NCI-H2227 (cell line): ENCODE data around the gene CIDEB.
"Not testable (repeated sequence)": the region's sequence is repeated elsewhere in the genome, so short reads cannot be mapped to it uniquely, and the experiment has no call there.

Experiments
- DNase-seq: peaks from one replicate; lab custom pipeline; 2025; ENCODE audit not compliant: unreplicated experiment; lab: John Stamatoyannopoulos, UW

Gene CIDEB, protein sequence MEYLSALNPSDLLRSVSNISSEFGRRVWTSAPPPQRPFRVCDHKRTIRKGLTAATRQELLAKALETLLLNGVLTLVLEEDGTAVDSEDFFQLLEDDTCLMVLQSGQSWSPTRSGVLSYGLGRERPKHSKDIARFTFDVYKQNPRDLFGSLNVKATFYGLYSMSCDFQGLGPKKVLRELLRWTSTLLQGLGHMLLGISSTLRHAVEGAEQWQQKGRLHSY

DNA sequence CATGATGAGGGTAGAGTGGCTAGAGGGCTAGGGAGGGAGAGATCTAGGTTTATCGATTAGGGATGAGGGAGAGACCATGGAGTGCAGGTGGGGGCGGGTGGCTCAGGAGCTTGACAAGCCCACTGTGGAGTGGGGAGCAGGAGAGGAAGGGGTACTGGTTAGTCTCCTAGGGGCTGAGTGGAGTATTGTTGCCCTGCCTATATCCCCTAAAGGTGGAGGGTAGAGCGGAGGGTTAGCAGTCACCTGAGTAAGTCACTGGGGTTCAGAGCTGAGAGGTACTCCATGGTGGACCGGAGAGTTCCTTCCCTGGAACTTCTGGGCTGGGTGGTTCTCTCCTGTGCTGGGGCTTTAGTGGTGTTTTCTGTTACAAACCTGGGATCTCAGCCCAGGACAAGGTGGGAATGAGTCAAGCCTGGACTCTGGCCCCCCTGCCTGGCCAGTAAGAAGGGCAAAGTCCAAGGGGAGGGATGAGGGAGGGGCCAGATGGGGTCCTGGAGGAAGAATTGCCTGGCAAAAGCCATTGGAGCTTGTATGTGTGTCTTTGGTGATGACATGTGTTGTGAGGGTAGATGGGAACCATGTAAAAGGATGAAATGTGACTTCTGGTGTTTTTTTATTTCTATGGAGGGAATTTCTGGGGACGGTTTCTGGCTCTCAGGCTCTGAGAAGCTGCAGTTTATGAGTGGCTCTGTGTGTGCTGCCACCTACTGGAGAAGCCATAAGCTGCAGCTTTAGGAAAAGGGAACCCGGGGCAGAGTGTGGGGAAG is at the start of gene CIDEB:
Gene CIDEB (minus strand): TSS at position 403 of the 767 bp plus-strand sequence. CDS start 119 bp downstream, at position 284.
- DNase-seq, result peak; percentile 65

DNA sequence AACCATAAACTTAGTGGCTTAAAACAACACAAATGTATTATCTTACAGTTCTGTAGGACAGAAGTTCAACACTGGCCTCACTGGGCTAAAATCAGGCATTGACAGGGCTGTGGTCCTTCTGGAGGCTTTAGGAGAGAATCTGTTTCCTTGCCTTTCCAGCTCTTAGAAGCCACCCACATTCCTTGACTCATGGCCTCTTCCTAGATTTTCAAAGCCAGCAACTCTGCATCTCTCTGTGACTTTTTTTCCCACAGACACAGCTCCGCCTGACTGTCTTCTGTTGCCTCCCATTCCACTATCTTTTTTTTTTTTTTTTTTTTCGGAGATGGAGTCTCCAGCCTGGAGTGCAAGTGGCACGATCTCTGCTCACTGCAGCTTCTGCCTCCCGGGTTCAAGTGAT is 48.4 kb upstream of the CIDEB start:
- no peak for DNase-seq

DNA sequence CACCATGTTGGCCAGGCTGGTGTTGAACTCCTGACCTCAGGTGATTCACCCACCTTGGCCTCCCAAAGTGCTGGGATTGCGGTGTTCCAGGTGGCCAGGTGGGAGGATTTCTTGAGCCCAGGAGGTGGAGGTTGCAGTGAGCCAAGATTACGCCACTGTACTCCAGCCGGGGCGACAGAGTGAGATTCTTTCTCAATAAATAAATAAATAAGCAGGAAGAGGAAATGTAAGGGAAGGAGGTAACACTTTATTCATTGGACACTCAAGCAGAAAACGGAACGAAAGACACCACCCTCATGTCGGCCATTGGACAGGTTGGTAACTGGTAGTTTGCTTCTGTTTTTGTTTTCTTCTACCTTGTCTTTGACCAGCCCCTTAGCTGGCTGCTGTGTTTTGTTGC is 47.2 kb upstream of the CIDEB start:
- DNase-seq, result no peak

DNA sequence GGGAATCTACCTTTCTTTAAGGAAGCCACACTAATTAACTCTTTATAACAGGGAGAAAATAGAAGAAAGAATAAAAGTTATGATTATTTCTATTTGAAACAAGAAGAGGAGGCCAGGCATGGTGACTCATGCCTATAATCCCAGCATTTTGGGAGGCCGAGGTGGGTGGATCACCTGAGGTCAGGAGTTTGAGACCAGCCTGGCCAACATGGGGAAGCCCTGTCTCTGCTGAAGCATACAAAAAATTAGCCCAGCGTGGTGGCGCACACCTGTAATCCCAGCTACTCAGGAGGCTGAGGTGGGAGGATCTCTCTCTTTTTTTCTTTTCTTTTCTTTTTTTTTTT is 46.7 kb upstream of the CIDEB start:
- not testable (repeated sequence) for DNase-seq

DNA sequence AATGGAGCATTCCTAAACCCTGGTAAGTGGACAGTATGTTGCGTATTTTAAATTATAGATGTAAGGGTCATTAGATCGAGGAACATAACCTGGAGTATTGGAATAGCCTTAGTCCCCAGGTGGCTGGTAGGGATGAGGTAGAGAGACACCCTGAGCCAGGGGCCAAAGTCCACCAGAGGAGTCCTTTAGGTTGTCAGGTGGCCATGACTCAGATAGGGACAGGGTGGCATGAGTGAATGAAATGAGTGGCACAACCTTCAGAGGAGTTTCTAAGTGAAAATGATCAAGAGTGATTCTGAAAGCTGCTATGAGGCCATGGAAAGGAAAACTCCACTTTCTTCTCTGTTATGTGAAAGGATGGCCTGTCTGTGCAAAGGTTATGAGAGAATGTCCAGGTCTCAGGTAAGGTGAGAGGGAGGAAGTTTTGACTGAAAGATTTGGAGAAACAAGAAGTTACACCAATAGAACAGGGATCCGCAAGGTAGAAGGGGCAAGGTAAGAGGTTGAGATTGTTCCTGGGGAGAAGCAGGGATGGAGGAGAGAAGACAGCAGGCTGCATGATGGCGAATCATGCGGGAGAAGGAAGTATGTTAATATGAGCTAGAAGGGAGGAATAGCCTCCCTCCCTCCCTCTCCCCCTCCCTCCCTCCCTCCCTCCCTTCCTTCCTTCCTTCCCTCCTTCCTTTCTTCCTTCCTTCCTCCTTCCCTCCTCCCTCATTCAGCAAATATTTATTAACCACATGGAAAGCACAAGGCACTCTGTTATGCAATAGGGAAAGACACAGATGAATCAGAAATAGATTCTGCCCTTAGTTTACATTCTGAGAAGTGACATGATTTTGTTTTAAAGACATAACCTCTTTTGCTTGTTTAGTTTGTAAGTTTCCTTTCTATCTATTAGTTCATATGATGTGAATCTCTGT is 46.0 kb upstream of the CIDEB start:
- DNase-seq, result no peak

DNA sequence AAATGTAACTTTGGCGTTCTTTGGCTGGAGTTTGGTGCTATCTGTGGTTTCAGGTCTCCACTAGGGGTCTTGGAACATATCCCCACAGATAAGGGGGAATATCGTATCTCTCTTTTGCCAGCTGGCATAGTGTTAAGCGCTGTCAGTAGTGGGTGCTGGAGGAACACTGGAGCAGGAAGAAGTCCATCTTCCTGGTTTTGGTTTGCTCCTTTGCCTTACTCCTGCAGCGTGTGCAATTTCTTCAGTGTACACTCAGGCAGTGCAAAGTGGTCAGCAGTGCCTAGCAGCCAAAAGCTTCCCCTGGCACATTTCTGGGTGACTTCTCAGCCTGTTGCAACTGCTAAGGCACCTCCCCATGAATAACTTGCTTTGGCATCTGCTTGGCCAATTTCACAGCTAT is 43.7 kb upstream of the CIDEB start:
- DNase-seq, result peak; percentile 44

DNA sequence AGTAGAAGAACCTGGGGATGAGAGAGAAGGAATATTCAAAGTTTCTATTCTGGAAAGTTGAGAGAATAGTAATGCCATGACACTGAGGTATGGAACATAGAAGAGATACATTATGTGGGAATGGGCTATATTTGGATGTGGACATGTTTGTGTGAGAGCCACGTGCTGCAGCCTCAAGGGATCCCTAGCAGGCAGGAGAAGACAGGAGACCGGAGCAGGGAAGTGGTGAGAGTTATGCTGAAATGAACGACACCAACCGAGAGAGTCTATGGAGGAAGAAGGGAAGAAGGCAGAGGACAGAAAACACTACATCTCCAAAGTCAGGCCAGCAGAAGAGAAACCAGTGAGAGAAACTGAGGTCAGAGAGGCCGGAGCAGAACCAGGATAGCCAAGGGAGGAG is 42.0 kb upstream of the CIDEB start:
- no peak for DNase-seq

DNA sequence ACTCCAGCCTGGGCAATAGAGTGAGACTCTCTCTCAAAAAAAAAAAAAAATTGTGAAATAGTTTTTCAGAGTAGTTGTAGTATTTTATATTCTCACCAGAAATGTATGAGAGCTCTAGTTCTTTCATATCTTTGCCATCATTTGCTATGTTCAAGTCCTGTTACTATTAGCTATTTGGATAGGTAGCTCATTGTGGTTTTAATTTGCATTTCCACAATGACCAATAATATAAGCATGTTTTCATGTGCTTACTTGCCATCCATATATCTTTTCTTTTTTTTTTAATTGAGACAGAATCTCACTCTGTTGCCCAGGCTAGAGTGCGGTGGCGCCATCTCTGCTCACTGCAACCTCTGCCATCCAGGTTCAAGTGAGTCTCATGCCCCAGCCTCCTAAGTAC is 40.4 kb upstream of the CIDEB start:
- no peak for DNase-seq

DNA sequence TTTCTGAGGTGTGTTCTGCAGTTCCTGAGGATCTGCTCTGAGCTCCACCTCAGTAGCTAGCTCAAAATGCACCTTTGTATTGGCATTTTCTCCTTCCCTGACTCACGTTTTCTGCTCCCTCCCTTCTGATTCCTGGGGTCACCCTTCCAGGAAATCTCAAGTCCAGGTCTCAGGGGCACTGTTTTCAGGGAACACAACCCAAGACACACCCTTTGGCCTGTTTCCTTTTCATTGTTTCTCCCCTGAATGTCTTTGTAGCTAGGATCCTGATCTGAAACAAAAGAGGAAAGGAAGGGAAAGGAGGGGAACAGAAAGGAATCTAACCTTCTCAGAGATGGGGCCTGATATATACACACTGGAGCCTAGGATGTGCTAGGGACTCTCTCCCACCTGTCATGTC is 39.4 kb upstream of the CIDEB start:
- no peak for DNase-seq

DNA sequence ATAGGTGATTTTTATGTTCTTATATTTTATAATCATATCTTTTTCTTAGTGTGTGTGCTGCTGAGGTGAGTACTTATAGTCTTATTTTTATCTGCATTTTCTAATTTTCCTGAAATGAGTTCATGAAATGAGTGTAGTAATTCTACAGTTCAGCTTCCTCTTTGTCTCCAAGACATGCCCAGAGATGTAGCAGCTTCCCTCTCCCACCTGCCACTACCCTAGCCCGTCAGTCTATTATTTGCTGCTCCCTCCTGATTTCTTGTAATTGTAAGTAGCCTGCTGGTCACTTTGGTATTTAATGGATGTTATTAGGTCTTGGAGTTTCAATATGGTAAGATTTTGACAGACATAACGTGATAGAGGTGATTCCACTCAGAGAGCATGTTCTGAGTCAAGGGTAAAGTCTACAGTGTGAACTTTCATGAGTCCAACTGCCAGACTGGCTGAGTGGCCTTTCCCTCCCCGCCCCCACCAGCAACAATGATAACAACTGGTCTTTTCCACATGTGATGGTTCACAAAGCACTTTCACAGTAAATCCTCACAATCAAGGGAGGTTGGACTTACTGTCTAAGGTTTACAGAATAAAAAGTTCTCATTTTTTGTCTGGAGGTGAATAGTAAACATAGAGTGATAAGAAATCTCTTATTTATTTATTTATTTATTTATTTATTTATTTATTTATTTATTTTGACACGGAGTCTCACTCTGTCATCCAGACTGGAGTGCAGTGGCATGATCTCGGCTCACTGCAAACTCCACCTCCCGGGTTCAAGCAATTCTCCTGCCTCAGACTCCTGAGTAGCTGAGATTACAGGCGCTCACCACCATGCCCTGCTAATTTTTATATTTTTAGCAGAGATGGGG is 36.3 kb upstream of the CIDEB start:
- DNase-seq, result no peak

DNA sequence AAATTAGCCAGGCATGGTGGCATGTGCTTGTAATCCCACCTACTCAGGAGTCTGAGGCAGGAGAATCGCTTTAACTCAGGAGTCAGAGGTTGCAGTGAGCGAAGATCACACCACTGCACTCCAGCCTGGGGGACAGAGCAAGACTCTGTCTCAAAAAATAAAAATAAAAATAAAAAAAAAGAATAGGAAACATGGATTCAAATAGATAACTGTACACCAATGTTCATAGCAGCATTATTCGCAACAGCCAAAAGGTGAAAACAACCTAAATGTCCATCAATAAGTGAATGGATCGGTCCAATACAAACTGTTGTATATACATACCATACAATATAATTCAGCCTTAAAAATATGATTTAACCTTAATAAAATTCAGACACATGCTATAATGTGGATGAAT is 35.1 kb upstream of the CIDEB start:
- DNase-seq, result no peak

DNA sequence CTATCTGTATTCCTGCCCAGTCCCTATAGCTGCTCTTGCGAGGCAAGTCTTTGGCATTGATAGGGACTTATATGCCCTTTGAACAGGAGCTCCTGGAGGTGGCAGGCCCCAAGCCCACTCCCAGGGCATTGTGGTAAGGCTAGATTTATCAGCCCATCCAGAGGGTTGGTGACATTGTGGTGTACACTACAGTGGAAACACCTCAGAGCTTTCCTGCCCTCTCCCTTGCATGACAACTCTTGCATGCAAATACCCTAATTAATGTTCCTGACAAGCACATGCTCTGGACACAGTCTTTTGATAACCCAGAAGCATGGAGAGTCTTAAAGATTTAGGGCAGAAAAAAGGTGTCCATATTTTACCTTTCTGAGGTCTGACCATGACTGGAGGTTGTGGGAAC is 32.8 kb upstream of the CIDEB start:
- no peak for DNase-seq

DNA sequence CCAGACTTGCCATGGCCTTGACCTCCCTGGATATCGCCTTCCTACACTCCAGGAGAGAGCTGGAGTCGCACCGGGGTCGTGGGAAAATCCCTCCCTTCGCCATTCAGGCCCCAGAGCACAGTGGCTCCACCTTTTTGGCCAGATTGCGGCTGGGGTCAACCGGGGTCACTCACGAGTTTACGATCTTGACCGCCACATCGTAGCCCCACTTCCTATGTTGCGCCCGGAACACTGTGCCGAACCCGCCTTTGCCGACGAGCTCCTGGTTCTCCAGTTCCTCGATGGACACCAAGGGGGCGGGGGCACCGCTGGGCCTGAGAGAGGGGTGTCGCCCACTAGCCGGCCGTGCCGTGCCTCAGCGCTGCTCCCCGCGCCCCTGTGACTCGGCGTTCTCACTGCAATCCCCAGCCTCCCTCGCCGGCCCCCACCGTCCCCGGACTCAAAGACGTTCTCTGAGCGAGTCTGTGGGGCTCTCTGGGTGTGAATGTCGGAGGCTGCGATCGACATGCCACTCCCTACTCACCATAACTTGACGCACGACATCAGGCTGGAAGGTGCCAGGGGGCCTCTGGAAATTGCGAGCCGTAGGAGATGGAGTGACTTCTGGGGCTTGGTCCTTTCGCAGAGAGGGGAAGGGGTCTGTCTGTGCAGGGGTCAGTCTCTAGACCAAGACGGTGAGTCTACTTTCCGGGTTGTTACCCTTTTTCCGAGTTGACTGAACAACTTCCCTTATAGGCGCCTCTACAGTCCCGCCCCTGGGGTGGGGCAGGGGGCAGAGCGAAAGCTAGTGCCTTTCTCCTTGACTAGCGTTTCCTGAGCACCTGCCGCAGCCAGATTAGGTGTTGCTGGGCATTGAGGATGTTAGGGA is 31.7 kb upstream of the CIDEB start, which contains the start of gene RIPK3:
Gene RIPK3 (minus strand): TSS at position 708 of the 868 bp plus-strand sequence. CDS start 165 bp downstream, at position 543.
- no peak for DNase-seq

DNA sequence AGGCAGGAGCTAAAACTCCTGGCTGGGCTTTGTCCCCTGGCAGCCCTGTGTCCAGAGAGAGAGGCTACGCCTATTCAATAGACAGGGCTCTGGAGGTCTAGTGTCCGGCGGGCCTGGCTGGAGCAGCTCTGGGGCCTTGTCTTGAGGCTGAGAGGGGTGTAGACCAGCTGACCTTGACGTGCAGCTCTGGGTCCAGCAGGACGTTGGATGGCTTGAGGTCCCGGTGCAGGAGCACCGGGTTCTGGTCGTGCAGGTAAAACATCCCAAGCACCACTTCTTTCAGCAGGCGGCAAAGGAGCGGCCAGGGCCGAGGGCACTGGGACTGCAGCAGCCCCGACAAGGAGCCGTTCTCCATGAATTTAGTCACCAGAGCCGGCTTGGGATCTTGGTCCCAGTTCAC is 31.1 kb upstream of the CIDEB start:
- no peak for DNase-seq

DNA sequence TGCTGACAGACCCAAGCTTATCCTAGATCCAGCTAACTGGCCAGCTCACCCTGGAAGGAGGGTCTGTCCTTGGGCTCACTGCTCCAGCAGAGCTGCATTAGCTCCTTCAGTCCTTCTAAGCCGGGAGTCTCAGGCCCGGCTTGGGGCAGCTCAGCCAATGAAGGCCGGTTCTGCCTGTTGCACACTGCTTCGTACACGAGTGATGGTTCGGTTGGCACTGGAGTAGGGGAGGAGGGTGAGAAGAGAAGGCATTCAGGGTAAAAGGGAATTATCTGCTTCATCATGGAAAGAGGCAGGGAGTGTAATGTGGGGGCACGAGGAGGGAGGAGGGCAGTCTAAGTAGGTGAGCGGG is 30.0 kb upstream of the CIDEB start:
- DNase-seq, result no peak

DNA sequence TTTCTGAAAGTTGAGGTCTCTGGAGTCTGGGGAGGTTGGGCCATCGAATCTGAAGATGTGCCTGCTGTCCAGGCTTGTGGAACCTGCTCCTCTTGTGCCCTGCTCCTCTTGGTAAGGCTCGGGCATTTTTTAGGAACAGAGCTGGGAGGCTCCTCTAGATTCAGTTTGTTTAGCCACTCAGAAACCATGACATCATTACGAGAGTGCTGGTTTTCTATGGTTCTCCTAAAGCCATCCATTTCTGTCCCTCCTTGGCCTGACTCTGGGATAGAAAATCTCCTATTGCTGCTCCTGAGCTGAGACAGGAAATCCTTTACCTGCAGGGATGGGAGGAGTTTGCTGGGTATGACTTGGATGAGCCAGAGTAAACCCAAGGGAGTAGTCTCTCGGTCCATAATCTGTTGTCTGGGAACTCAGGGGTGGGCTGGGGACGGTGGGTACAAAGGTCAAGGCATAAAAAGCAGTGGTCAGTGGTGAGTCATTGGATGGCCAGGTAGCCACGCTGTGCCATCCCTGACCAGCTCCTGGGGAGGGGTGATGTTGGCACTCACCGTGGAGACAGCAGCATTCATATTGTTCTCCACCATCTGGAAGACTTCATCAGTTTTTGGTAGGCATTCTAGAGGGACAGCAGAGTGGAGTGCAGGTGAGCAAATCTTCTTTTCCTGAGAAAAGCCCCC is 29.5 kb upstream of the CIDEB start:
- no peak for DNase-seq

DNA sequence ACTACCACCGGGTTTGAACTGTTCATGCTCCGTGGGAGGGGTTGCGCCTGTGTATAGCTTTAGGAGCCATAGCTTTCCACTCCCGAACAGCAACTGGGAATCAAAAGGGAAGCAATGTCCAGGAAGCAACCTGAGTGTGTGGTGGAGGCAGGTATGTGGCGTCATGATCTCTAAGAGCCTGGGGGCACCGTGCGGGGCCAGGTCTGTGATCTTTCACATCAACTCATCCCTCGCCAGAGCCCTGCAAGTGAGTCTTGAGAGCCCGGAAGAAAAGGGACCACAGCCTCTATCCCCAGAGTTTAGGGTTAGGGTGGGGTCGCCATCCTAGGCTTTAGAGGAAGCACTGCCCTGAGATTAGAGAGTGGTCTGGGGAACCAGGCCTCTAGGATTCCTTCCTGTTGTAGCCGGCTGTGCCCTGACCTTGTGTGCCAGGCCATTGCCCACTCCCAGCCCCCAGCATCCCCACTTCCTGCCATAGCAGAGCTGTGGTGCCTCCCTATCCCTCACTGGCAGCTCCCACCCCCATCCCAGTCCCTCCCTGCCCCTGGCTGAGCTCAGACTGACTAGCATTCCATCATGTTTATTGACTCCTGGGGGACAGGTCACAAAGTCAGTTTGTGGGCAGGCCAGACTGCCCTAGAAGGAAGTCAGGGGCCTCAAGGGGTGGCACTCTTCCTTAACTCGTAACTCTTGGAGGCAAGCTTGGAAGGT is 27.8 kb upstream of the CIDEB start:
- DNase-seq, result no peak

DNA sequence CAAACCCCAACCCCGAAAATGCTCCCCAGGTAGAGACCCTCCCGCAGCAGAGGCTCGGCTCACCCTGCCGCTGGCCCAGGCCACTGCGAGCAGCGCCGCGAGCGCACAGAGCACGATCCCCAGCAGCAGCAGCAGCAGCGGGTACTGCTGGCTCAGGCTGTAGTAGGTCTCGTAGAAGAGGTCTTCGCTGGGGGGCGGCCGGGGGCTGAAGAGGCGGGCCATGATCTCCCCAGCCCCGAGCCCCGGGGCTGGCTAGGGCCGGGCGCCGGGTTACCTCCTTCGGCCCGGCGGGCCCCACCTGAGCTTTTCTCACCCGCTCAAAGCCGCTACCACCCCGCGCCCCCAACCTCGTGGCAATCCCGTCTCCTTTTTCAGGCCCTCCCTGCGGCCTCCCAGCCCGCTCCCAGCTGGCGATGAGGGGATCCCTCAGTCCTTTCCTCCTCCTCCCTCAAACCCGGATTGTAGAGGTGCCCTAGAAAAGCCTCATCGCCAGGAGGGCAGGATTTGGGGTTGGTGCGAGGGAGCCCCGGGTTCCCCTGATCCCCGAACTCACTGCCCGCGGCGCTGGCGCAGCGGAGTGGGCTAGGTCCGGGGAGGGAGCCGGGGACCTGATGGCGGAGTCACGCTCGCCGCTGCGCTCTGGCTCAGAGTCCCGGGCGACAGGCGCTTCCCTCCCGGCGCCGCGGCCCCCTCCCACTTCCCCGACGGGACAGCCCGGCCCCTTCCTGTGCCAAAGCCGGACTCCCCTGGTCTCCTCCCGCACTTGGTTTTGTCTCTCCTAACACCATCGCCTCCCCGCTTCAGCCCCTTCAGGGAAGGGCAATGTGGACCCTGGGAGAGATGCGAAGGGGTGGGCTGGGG is 26.9 kb upstream of the CIDEB start, which contains the start of gene ADCY4:
Gene ADCY4 (minus strand): TSS at position 641 of the 861 bp plus-strand sequence. CDS start 419 bp downstream, at position 222.
- DNase-seq, result no peak
